A549 (cell line): ENCODE measurements around the gene GNB1L. TPM values are rescaled to one million over a fixed set of nuclear protein-coding genes. Genes with fewer than 3 reads are reported as not detected.
"Not testable (repeated sequence)": the region's sequence is repeated elsewhere in the genome, so short reads cannot be mapped to it uniquely, and the experiment has no call there.

Experiments
- ATAC-seq, 2 experiments: fragments of 200-7000 bp in 1 of 2; fragments of >200 bp in 1 of 2; cut with Nextera tagmentation in 1 of 2; cut with Tn5 transposase in 1 of 2; 3 replicates each; pipeline versions ENCODE4 v1.8.0 to v1.9.1; 2018 to 2020; ENCODE audit warnings: mild to moderate bottlenecking in 1 of 2, moderate library complexity in 1 of 2
- CTCF ChIA-PET: fragments of 300-600 bp; sonication (Branson Sonifier 250); formaldehyde crosslinking; extraction: SDS; loops from one replicate; lab custom pipeline; 2021; ENCODE audit warnings: antibody characterized with exemption, inconsistent platforms; lab: Yijun Ruan, JAX
- POLR2A ChIA-PET: fragments of 350-600 bp; formaldehyde crosslinking; extraction: SDS; loops from one replicate; lab custom pipeline; 2021; ENCODE audit warnings: antibody characterized with exemption, inconsistent platforms; lab: Yijun Ruan, JAX
- DNase-seq, 2 experiments: peaks; one replicate each; pipeline versions ENCODE4 v3.0.0 to v3.0.0-alpha.2; 2011 to 2016; ENCODE audit warnings: low read depth in 1 of 2, low spot score in 1 of 2
- FAIRE-seq: peaks from 2 replicates; lab custom pipeline; 2011; peaks lifted over from hg19 to GRCh38; lab: Jason Lieb, UNC
- H3K27ac ChIP-seq, 2 experiments: fragments of >200 bp; sonication (Bioruptor Twin); formaldehyde crosslinking; 3 replicates each; pipeline ENCODE4 v1.5.1; 2016 to 2017
- H3K4me1 ChIP-seq: fragments of >200 bp; sonication (Bioruptor Twin); formaldehyde crosslinking; 3 replicates; pipeline ENCODE4 v1.6.1; 2016
- H3K4me2 ChIP-seq: fragments of >200 bp; sonication (Bioruptor Twin); formaldehyde crosslinking; 3 replicates; pipeline ENCODE4 v1.6.1; 2016
- H3K4me3 ChIP-seq: fragments of >200 bp; sonication (Bioruptor Twin); formaldehyde crosslinking; 3 replicates; pipeline ENCODE4 v1.5.1; 2016
- H3K9me3 ChIP-seq: fragments of >200 bp; sonication (Bioruptor Twin); formaldehyde crosslinking; 3 replicates; pipeline ENCODE4 v1.6.1; 2016
- BHLHE40 ChIP-seq: IDR thresholded peaks from 2 replicates; pipeline ENCODE4 v1.6.1; 2012; ENCODE audit warnings: low read depth, low read length, inconsistent platforms
- FOSL2 ChIP-seq, 2 experiments: fragments of 450-650 bp in 1 of 2; fragments of >200 bp in 1 of 2; sonication (Bioruptor Twin) in 1 of 2; formaldehyde crosslinking; IDR thresholded peaks; 2 replicates each; pipeline versions ENCODE4 v1.5.0 to v1.6.1; 2016 to 2020; ENCODE audit warnings: mild to moderate bottlenecking in 1 of 2, moderate library complexity in 1 of 2
- HDAC2 ChIP-seq: fragments of 200-600 bp; sonication (generic); IDR thresholded peaks from 2 replicates; pipeline ENCODE4 v1.6.1; 2016
- HOXA7 ChIP-seq: fragments of 250-450 bp; sonication (Bioruptor Pico); IDR thresholded peaks from 2 replicates; pipeline ENCODE4 v1.5.0; 2020; ENCODE audit warnings: mild to moderate bottlenecking, moderate library complexity
- HOXB13 ChIP-seq: fragments of 250-450 bp; sonication (Bioruptor Pico); IDR thresholded peaks from 2 replicates; pipeline ENCODE4 v1.5.0; 2020; ENCODE audit warnings: low read depth, mild to moderate bottlenecking, moderate library complexity
- JUN ChIP-seq, 2 experiments: fragments of >200 bp; sonication (Bioruptor Twin); formaldehyde crosslinking; IDR thresholded peaks; 2 replicates in 1 of 2; 3 replicates in 1 of 2; pipeline ENCODE4 v1.6.1; 2016 to 2017
- KDM1A ChIP-seq: fragments of 200-600 bp; sonication (generic); IDR thresholded peaks from 2 replicates; pipeline ENCODE4 v1.6.1; 2016; ENCODE audit warnings: low read depth, mild to moderate bottlenecking
- MAFK ChIP-seq: fragments of 450-650 bp; IDR thresholded peaks from 2 replicates; pipeline ENCODE4 v1.6.1; 2014; ENCODE audit not compliant: partially characterized antibody
- MAZ ChIP-seq: fragments of 150-350 bp; IDR thresholded peaks from 2 replicates; pipeline ENCODE4 v1.6.1; 2014; ENCODE audit warnings: antibody characterized with exemption, low read depth, low read length, borderline replicate concordance
- POLR2A ChIP-seq: IDR thresholded peaks from 2 replicates; pipeline ENCODE4 v1.6.1; 2012; ENCODE audit warnings: mild to moderate bottlenecking, low read length
- RAD21 ChIP-seq, 2 experiments: fragments of >200 bp in 1 of 2; sonication (Bioruptor Twin) in 1 of 2; formaldehyde crosslinking in 1 of 2; IDR thresholded peaks in 1 of 2; conservative IDR thresholded peaks in 1 of 2; 2 replicates in 1 of 2; 3 replicates in 1 of 2; pipeline ENCODE4 v1.6.1; 2012 to 2018; ENCODE audit warnings: inconsistent platforms in 1 of 2
- RCOR1 ChIP-seq: fragments of 150-350 bp; IDR thresholded peaks from 2 replicates; pipeline ENCODE4 v1.6.1; 2014; ENCODE audit warnings: antibody characterized with exemption, low read length, low read depth
- RFX5 ChIP-seq: fragments of 450-650 bp; IDR thresholded peaks from 2 replicates; pipeline ENCODE4 v1.7.1; 2014; ENCODE audit warnings: antibody characterized with exemption, mild to moderate bottlenecking, moderate library complexity
- RNF2 ChIP-seq: fragments of 200-600 bp; sonication (generic); IDR thresholded peaks from 2 replicates; pipeline ENCODE4 v1.6.1; 2016; ENCODE audit warnings: low read depth, mild to moderate bottlenecking, antibody characterized with exemption, moderate library complexity, borderline replicate concordance
- TFCP2L1 ChIP-seq: fragments of 250-450 bp; sonication (Bioruptor Pico); IDR thresholded peaks from 2 replicates; pipeline ENCODE4 v1.5.0; 2021; ENCODE audit warnings: mild to moderate bottlenecking
- ZC3H11A ChIP-seq: fragments of 450-650 bp; IDR thresholded peaks from 2 replicates; pipeline ENCODE4 v1.6.1; 2014; ENCODE audit warnings: antibody characterized with exemption, mild to moderate bottlenecking
- ZFP36 ChIP-seq: fragments of 450-650 bp; IDR thresholded peaks from 2 replicates; pipeline ENCODE4 v1.6.1; 2014; ENCODE audit warnings: borderline replicate concordance; ENCODE audit not compliant: partially characterized antibody
- ZNF302 ChIP-seq: fragments of 250-450 bp; sonication (Bioruptor Pico); IDR thresholded peaks from 2 replicates; pipeline ENCODE4 v1.9.0; 2021; ENCODE audit warnings: inconsistent platforms, mild to moderate bottlenecking, moderate library complexity
- WGBS: methylation state at CpG from one replicate; pipeline ENCODE4 v1.1.6; 2017; ENCODE audit errors: missing lambda C conversion rate; 5-methylcytosine and 5-hydroxymethylcytosine counted together
- polyA plus RNA-seq, 4 experiments: library from polyadenylated mRNA; depleted of rRNA in 3 of 4; stranded (reverse); fragments of >200 nt; fragmentation: RNase III in 1 of 4; extraction: RNeasy Plus Mini Kit Qiagen cat#74134 plus additional on column Dnase treatment in 1 of 4; gene quantifications; 2 replicates in 3 of 4; 3 replicates in 1 of 4; pipeline ENCODE4 v1.2.3, GENCODE V29; 2011 to 2017
- TF ChIP-seq, protein P1 (sequence below): fragments of 150-350 bp; IDR thresholded peaks from 2 replicates; pipeline ENCODE4 v1.6.1; 2014; ENCODE audit warnings: low read depth, mild to moderate bottlenecking, low read length
- TF ChIP-seq, protein P2 (sequence below): fragments of >200 bp; sonication (Bioruptor Twin); formaldehyde crosslinking; IDR thresholded peaks from 3 replicates; pipeline ENCODE4 v1.5.1; 2016
- TF ChIP-seq, protein P3 (sequence below): fragments of 450-650 bp; IDR thresholded peaks from 2 replicates; pipeline ENCODE4 v1.6.1; 2014; ENCODE audit warnings: antibody characterized with exemption
- TF ChIP-seq, protein P4 (sequence below): fragments of 250-450 bp; sonication (Bioruptor Pico); IDR thresholded peaks from 2 replicates; pipeline ENCODE4 v1.5.0; 2020; ENCODE audit warnings: low read depth, mild to moderate bottlenecking, moderate library complexity
- TF ChIP-seq, protein P5 (sequence below): fragments of >200 bp; sonication (Bioruptor Twin); formaldehyde crosslinking; IDR thresholded peaks from 3 replicates; pipeline ENCODE4 v1.6.1; 2016

GNB1L gene
- polyA plus RNA-seq, 2 of the 4 experiments (the other 2 are of a cell fraction): 1.8 to 10.3 TPM

DNA sequence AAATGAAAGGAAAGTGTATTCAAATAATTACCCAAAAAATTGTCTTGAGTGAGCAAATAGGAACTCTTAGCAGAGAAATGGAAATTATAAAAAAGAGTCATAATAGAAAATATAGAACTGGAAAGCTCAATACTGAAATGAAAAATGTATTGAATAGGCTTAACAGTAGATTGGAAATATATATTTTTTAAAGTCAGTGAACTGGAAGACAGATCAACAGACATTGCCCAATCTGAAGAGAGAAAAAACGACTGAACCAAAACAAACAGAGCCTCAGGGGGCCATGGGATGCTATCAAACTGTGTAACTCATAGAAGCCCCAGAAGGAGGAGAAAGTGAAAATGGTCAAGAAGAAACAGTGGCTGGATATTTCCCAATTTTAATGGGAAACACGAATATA is 61.5 kb downstream of the GNB1L start (continued):
- TF ChIP-seq, protein P1, sequence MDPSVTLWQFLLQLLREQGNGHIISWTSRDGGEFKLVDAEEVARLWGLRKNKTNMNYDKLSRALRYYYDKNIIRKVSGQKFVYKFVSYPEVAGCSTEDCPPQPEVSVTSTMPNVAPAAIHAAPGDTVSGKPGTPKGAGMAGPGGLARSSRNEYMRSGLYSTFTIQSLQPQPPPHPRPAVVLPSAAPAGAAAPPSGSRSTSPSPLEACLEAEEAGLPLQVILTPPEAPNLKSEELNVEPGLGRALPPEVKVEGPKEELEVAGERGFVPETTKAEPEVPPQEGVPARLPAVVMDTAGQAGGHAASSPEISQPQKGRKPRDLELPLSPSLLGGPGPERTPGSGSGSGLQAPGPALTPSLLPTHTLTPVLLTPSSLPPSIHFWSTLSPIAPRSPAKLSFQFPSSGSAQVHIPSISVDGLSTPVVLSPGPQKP: no peak
- TF ChIP-seq RAD21 (conservative IDR thresholded peaks at IDR 0.05 in 1 of 2, IDR thresholded peaks at IDR 0.05 in 1 of 2) (no peak), HOXA7 (CRISPR knock-in tag) (no peak), RNF2 (no peak)

DNA sequence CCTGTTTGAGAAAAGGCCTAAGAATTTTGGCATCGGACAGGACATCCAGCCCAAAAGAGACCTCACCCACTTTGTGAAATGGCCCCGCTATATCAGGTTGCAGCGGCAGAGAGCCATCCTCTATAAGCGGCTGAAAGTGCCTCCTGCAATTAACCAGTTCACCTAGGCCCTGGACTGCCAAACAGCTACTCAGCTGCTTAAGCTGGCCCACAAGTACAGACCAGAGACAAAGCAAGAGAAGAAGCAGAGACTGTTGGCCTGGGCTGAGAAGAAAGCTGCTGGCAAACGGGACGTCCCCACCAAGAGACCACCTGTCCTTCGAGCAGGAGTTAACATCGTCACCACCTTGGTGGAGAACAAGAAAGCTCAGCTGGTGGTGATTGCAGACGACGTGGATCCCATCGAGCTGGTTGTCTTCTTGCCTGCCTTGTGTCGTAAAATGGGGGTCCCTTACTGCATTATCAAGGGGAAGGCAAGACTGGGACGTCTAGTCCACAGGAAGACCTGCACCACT is 62.2 kb downstream of the GNB1L start:
- H3K4me1 ChIP-seq, H3K4me3 ChIP-seq, POLR2A ChIA-PET, H3K4me2 ChIP-seq, H3K9me3 ChIP-seq, ATAC-seq, H3K27ac ChIP-seq, FAIRE-seq, DNase-seq: not testable (repeated sequence)
- WGBS: 85% methylated on average over 13 of the region's 13 CpGs
- CTCF ChIA-PET: interaction anchor here (2.5 kb wide), 1 partner anchor 9 kb away, joined by 12 read pairs; no protein-coding TSS in a partner anchor

DNA sequence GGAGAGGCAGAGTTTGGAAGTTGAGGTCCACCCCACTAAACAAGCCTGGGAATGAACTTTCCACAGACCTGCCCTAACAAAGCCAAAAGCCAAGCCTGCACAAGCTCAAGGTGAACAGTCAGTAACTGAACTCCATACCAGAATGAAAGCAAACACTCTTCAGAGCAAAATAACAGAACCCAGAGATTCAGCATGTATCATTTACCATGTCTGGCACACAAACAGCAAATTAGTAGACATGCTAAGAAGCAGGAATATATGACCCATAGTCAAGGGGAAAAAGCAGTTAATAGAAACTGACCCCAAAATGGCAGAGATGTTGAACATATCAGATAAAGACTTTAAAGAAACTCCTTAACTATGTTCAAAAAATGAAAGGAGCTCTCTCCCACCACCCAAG is 62.8 kb downstream of the GNB1L start:
- no peak for TF ChIP-seq RNF2
- TF ChIP-seq, protein P2, sequence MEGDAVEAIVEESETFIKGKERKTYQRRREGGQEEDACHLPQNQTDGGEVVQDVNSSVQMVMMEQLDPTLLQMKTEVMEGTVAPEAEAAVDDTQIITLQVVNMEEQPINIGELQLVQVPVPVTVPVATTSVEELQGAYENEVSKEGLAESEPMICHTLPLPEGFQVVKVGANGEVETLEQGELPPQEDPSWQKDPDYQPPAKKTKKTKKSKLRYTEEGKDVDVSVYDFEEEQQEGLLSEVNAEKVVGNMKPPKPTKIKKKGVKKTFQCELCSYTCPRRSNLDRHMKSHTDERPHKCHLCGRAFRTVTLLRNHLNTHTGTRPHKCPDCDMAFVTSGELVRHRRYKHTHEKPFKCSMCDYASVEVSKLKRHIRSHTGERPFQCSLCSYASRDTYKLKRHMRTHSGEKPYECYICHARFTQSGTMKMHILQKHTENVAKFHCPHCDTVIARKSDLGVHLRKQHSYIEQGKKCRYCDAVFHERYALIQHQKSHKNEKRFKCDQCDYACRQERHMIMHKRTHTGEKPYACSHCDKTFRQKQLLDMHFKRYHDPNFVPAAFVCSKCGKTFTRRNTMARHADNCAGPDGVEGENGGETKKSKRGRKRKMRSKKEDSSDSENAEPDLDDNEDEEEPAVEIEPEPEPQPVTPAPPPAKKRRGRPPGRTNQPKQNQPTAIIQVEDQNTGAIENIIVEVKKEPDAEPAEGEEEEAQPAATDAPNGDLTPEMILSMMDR: no peak
- TF ChIP-seq FOSL2 (IDR thresholded peaks at IDR 0.05): no peak
- no peak for TF ChIP-seq FOSL2 (CRISPR knock-in tag; IDR thresholded peaks at IDR 0.05)
- no peak for TF ChIP-seq KDM1A
- TF ChIP-seq HDAC2: no peak
- no peak for TF ChIP-seq ZFP36
- TF ChIP-seq, protein P3, sequence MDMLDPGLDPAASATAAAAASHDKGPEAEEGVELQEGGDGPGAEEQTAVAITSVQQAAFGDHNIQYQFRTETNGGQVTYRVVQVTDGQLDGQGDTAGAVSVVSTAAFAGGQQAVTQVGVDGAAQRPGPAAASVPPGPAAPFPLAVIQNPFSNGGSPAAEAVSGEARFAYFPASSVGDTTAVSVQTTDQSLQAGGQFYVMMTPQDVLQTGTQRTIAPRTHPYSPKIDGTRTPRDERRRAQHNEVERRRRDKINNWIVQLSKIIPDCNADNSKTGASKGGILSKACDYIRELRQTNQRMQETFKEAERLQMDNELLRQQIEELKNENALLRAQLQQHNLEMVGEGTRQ: no peak
- no peak for TF ChIP-seq RCOR1
- TF ChIP-seq, protein P4, sequence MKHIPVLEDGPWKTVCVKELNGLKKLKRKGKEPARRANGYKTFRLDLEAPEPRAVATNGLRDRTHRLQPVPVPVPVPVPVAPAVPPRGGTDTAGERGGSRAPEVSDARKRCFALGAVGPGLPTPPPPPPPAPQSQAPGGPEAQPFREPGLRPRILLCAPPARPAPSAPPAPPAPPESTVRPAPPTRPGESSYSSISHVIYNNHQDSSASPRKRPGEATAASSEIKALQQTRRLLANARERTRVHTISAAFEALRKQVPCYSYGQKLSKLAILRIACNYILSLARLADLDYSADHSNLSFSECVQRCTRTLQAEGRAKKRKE (CRISPR knock-in tag): no peak
- CTCF ChIA-PET: interaction anchor here (1.1 to 2.5 kb wide), 2 partner anchors 9 to 61 kb away, joined by 5 to 12 read pairs; no protein-coding TSS in a partner anchor
- ATAC-seq: no peak
- Histone ChIP-seq H3K4me3 (no peak overlapping the region), H3K9me3 (no peaks in the 10 kb centered on the region), H3K4me2 (no peak overlapping the region), H3K27ac (no peak overlapping the region), H3K4me1 (no peaks in the 10 kb centered on the region)
- POLR2A ChIA-PET: no interaction called here
- DNase-seq: no peak
- FAIRE-seq: no peak

DNA sequence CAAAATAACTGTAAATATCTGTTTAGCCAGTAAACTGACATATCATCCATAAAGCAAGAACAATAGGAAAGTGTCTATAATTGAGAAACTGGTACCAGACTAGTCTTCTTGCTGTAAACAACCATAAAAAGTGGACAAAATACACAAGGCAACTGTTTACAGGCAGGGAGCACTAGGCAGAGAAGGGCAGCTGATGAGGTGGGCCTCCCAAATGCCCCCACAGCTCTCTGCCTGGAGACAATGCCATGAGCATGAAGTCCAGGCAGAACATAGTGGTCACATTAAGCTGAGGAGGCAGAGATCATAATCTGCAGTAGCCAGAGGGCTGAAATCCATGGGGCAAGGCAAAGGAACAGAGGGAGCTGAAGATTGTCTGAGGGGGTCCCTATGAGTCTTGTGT is 63.4 kb downstream of the GNB1L start:
- Histone ChIP-seq H3K4me2 (no peak overlapping the region), H3K9me3 (no peaks in the 10 kb centered on the region), H3K27ac (no peak overlapping the region), H3K4me1 (no peaks in the 10 kb centered on the region)
- DNase-seq (no peak), ATAC-seq (no peak), FAIRE-seq (no peak)
- ChIA-PET CTCF (interaction anchor here (1.1 to 2.5 kb wide), 2 partner anchors 10 to 61 kb away, joined by 5 to 12 read pairs; no protein-coding TSS in a partner anchor), POLR2A (no interaction called here)
- TF ChIP-seq, protein P5, sequence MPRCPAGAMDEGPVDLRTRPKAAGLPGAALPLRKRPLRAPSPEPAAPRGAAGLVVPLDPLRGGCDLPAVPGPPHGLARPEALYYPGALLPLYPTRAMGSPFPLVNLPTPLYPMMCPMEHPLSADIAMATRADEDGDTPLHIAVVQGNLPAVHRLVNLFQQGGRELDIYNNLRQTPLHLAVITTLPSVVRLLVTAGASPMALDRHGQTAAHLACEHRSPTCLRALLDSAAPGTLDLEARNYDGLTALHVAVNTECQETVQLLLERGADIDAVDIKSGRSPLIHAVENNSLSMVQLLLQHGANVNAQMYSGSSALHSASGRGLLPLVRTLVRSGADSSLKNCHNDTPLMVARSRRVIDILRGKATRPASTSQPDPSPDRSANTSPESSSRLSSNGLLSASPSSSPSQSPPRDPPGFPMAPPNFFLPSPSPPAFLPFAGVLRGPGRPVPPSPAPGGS: no peak
- TF ChIP-seq, protein P1: no peak
- TF ChIP-seq RFX5 (no peak), BHLHE40 (no peak), MAZ (no peak), HOXB13 (CRISPR knock-in tag) (no peak), POLR2A (no peak), TFCP2L1 (CRISPR knock-in tag) (no peak), ZC3H11A (no peak), KDM1A (no peak), MAFK (no peak), JUN (IDR thresholded peaks at IDR 0.05) (no peak), ZNF302 (CRISPR knock-in tag) (no peak), HDAC2 (no peak)
- TF ChIP-seq, all 56 proteins: peak for 0
- no peak overlapping the region for H3K4me3 ChIP-seq
